A549 (cell line): ENCODE results near the gene ERN1. TPM values are rescaled to one million over a fixed set of nuclear protein-coding genes. Genes with fewer than 3 reads are reported as not detected.
A peak's percentile ranks its signal among the peaks of the same experiment; 100 is the strongest.

ENCODE experiments used
- ATAC-seq, 2 experiments: fragments of 200-7000 bp in 1 of 2; fragments of >200 bp in 1 of 2; cut with Nextera tagmentation in 1 of 2; cut with Tn5 transposase in 1 of 2; 3 replicates each; pipeline versions ENCODE4 v1.8.0 to v1.9.1; 2018 to 2020; ENCODE audit warnings: mild to moderate bottlenecking in 1 of 2, moderate library complexity in 1 of 2
- CTCF ChIA-PET: fragments of 300-600 bp; sonication (Branson Sonifier 250); formaldehyde crosslinking; extraction: SDS; loops from one replicate; lab custom pipeline; 2021; ENCODE audit warnings: antibody characterized with exemption, inconsistent platforms; lab: Yijun Ruan, JAX
- POLR2A ChIA-PET: fragments of 350-600 bp; formaldehyde crosslinking; extraction: SDS; loops from one replicate; lab custom pipeline; 2021; ENCODE audit warnings: antibody characterized with exemption, inconsistent platforms; lab: Yijun Ruan, JAX
- DNase-seq, 2 experiments: peaks; one replicate each; pipeline versions ENCODE4 v3.0.0 to v3.0.0-alpha.2; 2011 to 2016; ENCODE audit warnings: low read depth in 1 of 2, low spot score in 1 of 2
- FAIRE-seq: peaks from 2 replicates; lab custom pipeline; 2011; peaks lifted over from hg19 to GRCh38; lab: Jason Lieb, UNC
- H3K27ac ChIP-seq, 2 experiments: fragments of >200 bp; sonication (Bioruptor Twin); formaldehyde crosslinking; 3 replicates each; pipeline ENCODE4 v1.5.1; 2016 to 2017
- H3K4me1 ChIP-seq: fragments of >200 bp; sonication (Bioruptor Twin); formaldehyde crosslinking; 3 replicates; pipeline ENCODE4 v1.6.1; 2016
- H3K4me2 ChIP-seq: fragments of >200 bp; sonication (Bioruptor Twin); formaldehyde crosslinking; 3 replicates; pipeline ENCODE4 v1.6.1; 2016
- H3K4me3 ChIP-seq: fragments of >200 bp; sonication (Bioruptor Twin); formaldehyde crosslinking; 3 replicates; pipeline ENCODE4 v1.5.1; 2016
- H3K9me3 ChIP-seq: fragments of >200 bp; sonication (Bioruptor Twin); formaldehyde crosslinking; 3 replicates; pipeline ENCODE4 v1.6.1; 2016
- CBX8 ChIP-seq: fragments of 200-600 bp; sonication (generic); IDR thresholded peaks from 2 replicates; pipeline ENCODE4 v1.6.1; 2016
- CHD2 ChIP-seq: fragments of 150-350 bp; IDR thresholded peaks from 2 replicates; pipeline ENCODE4 v1.6.1; 2014; ENCODE audit warnings: low read length; ENCODE audit not compliant: partially characterized antibody
- EHF ChIP-seq: fragments of 250-450 bp; sonication (Bioruptor Pico); IDR thresholded peaks from 2 replicates; pipeline ENCODE4 v1.5.0; 2020; ENCODE audit warnings: mild to moderate bottlenecking
- EHMT2 ChIP-seq: fragments of 200-600 bp; sonication (generic); IDR thresholded peaks from 2 replicates; pipeline ENCODE4 v1.6.1; 2016; ENCODE audit warnings: antibody characterized with exemption, low read depth, mild to moderate bottlenecking, moderate library complexity
- ESRRA ChIP-seq: fragments of 150-350 bp; IDR thresholded peaks from 2 replicates; pipeline ENCODE4 v1.6.1; 2014; ENCODE audit warnings: mild to moderate bottlenecking, low read length, borderline replicate concordance
- FOSB ChIP-seq: fragments of 250-450 bp; sonication (Bioruptor Pico); IDR thresholded peaks from 2 replicates; pipeline ENCODE4 v1.5.0; 2020; ENCODE audit warnings: mild to moderate bottlenecking, moderate library complexity
- GATA3 ChIP-seq: IDR thresholded peaks from 2 replicates; pipeline ENCODE4 v1.6.1; 2012; ENCODE audit warnings: borderline replicate concordance
- HDAC2 ChIP-seq: fragments of 200-600 bp; sonication (generic); IDR thresholded peaks from 2 replicates; pipeline ENCODE4 v1.6.1; 2016
- HEYL ChIP-seq: fragments of 250-450 bp; sonication (Bioruptor Pico); IDR thresholded peaks from 2 replicates; pipeline ENCODE4 v1.8.0; 2021; ENCODE audit warnings: mild to moderate bottlenecking, moderate library complexity
- HOXB13 ChIP-seq: fragments of 250-450 bp; sonication (Bioruptor Pico); IDR thresholded peaks from 2 replicates; pipeline ENCODE4 v1.5.0; 2020; ENCODE audit warnings: low read depth, mild to moderate bottlenecking, moderate library complexity
- HOXB5 ChIP-seq: fragments of 250-450 bp; sonication (Bioruptor Pico); IDR thresholded peaks from 2 replicates; pipeline ENCODE4 v1.5.0; 2020; ENCODE audit warnings: mild to moderate bottlenecking, moderate library complexity
- JUN ChIP-seq, 2 experiments: fragments of >200 bp; sonication (Bioruptor Twin); formaldehyde crosslinking; IDR thresholded peaks; 2 replicates in 1 of 2; 3 replicates in 1 of 2; pipeline ENCODE4 v1.6.1; 2016 to 2017
- MYC ChIP-seq: IDR thresholded peaks from 2 replicates; pipeline ENCODE4 v1.6.1; 2012; ENCODE audit warnings: mild to moderate bottlenecking, inconsistent platforms, low read length, improper control_type of control experiment, borderline replicate concordance
- PHF8 ChIP-seq: fragments of 200-600 bp; sonication (generic); IDR thresholded peaks from 2 replicates; pipeline ENCODE4 v1.6.1; 2016; ENCODE audit warnings: low read depth, mild to moderate bottlenecking, antibody characterized with exemption, moderate library complexity, borderline replicate concordance
- POLR2A ChIP-seq: IDR thresholded peaks from 2 replicates; pipeline ENCODE4 v1.6.1; 2012; ENCODE audit warnings: mild to moderate bottlenecking, low read length
- RAD21 ChIP-seq, 2 experiments: fragments of >200 bp in 1 of 2; sonication (Bioruptor Twin) in 1 of 2; formaldehyde crosslinking in 1 of 2; IDR thresholded peaks in 1 of 2; conservative IDR thresholded peaks in 1 of 2; 2 replicates in 1 of 2; 3 replicates in 1 of 2; pipeline ENCODE4 v1.6.1; 2012 to 2018; ENCODE audit warnings: inconsistent platforms in 1 of 2
- RARB ChIP-seq: fragments of 250-450 bp; sonication (Bioruptor Pico); IDR thresholded peaks from 2 replicates; pipeline ENCODE4 v1.8.0; 2021; ENCODE audit warnings: mild to moderate bottlenecking, moderate library complexity
- RCOR1 ChIP-seq: fragments of 150-350 bp; IDR thresholded peaks from 2 replicates; pipeline ENCODE4 v1.6.1; 2014; ENCODE audit warnings: antibody characterized with exemption, low read length, low read depth
- TFCP2L1 ChIP-seq: fragments of 250-450 bp; sonication (Bioruptor Pico); IDR thresholded peaks from 2 replicates; pipeline ENCODE4 v1.5.0; 2021; ENCODE audit warnings: mild to moderate bottlenecking
- TP53 ChIP-seq: fragments of 250-450 bp; sonication (Bioruptor Pico); IDR thresholded peaks from 2 replicates; pipeline ENCODE4 v1.5.0; 2021; ENCODE audit warnings: mild to moderate bottlenecking, moderate library complexity
- WGBS: methylation state at CpG from one replicate; pipeline ENCODE4 v1.1.6; 2017; ENCODE audit errors: missing lambda C conversion rate; 5-methylcytosine and 5-hydroxymethylcytosine counted together
- polyA plus RNA-seq, 4 experiments: library from polyadenylated mRNA; depleted of rRNA in 3 of 4; stranded (reverse); fragments of >200 nt; fragmentation: RNase III in 1 of 4; extraction: RNeasy Plus Mini Kit Qiagen cat#74134 plus additional on column Dnase treatment in 1 of 4; gene quantifications; 2 replicates in 3 of 4; 3 replicates in 1 of 4; pipeline ENCODE4 v1.2.3, GENCODE V29; 2011 to 2017
- TF ChIP-seq, protein P1 (sequence below): IDR thresholded peaks from 2 replicates; pipeline ENCODE4 v1.6.1; 2012
- TF ChIP-seq, protein P2 (sequence below): fragments of 150-350 bp; IDR thresholded peaks from 2 replicates; pipeline ENCODE4 v1.6.1; 2014; ENCODE audit warnings: low read depth, mild to moderate bottlenecking, low read length

The ERN1 gene
- polyA plus RNA-seq, 2 of the 4 experiments (the other 2 are of a cell fraction) = 4.1 to 19.8 TPM

DNA sequence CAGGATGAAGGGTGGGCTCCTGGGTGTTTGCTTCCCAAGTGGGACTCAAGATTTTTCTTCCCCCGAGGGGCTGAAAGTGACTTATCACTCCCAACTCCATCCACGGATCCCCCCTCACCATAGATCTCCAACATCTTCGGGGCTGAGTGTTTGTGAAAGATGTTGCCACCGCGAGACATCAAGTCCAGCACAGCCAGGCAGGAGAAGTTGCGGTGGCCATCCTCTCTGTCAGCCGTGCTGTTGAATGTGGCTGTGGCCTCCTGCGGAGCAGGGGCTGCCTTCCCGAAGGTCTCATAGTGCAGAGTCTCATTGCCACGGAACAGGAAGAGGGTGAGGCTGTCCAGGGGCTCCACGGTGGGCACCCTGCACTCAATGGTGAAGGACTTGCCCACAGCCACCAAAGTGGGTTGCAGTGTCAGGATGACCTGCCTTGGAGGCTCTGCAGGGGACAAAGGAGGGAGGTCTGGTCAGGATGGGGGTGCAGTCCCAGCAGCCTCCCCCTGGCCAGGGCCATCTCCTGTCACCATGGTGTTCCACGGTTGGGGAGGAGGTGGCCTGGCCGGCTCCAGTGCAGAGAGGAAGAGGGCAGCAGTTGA lies 126.3 kb downstream of the ERN1 start:
- Histone ChIP-seq H3K4me1 (peaks cover 25% of the 10 kb centered on the region), H3K27ac (no peak overlapping the region), H3K4me2 (no peak overlapping the region), H3K9me3 (no peaks in the 10 kb centered on the region), H3K4me3 (no peak overlapping the region)
- TF ChIP-seq FOSB (CRISPR knock-in tag) (no peak), TFCP2L1 (CRISPR knock-in tag) (no peak), JUN (IDR thresholded peaks at IDR 0.05) (no peak), GATA3 (no peak), ESRRA (no peak), PHF8 (no peak), HEYL (CRISPR knock-in tag) (no peak)
- TF ChIP-seq, protein P1, sequence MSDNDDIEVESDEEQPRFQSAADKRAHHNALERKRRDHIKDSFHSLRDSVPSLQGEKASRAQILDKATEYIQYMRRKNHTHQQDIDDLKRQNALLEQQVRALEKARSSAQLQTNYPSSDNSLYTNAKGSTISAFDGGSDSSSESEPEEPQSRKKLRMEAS = no peak
- POLR2A ChIA-PET = no interaction called here
- CTCF ChIA-PET = interaction anchor here (0.6 to 1.0 kb wide), 2 partner anchors 9 to 13 kb away, joined by 3 to 4 read pairs; no protein-coding TSS in a partner anchor
- 57% methylated on average over 11 of the region's 13 CpGs for WGBS
- DNase-seq (no peak), ATAC-seq (no peak), FAIRE-seq (no peak)

DNA sequence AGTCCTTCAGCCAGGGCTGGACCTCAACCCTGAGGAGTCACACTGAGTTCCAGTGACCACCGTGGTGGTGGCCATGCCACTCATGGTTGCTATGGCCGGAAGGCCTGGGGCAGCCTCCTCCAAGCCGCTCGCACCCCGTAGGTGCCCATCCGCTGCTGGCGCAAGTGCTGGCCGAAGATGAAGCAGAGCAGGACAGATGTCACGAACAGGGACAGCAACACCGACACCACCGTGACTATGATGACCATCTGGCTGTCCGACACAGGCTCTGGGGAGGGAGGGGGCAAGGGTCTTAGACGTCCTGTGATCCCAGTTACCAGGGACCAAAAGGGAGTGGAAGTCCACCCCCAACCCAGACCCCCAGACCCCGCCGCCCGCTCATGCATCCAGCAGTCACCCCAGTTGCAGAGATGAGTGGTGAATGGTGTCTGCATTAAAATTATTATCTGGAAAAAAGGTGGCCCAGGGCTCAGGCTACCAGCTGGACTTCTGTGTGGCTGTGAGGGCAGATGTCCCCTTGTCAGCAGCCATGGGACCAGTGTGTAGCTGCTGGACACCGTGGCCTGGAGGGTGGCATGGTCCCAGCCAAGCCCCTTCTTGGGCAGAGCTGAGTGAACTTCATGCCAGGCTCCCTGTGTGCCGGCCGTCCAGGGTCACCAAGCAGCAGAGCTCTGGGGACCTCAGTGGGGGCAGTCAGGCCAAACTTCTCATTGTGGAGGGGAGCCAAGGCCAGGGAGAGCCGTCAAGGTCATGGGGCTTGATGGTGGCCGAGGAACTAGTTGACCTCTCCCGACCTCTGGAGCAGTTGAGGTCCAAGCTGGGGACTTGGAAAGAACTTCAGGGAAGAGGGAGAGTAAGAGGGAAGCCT lies 127.1 kb downstream of the ERN1 start:
- no peak overlapping the region for H3K4me3 ChIP-seq
- TF ChIP-seq CBX8 (no peak), POLR2A (0 out of 2 replicates have a peak, but pooled peaks have one; percentile 7), EHF (CRISPR knock-in tag) (no peak), EHMT2 (no peak), RCOR1 (no peak)
- H3K27ac ChIP-seq = no peak overlapping the region
- FAIRE-seq (no peak), DNase-seq (no peak), ATAC-seq (no peak)
- no peak overlapping the region for H3K4me2 ChIP-seq
- POLR2A ChIA-PET = no interaction called here
- 74% methylated on average over 22 of the region's 22 CpGs for WGBS
- CTCF ChIA-PET = interaction anchor here (0.6 to 4.4 kb wide), 11 partner anchors 8 to 524 kb away, joined by 3 to 24 read pairs (median 4); partner anchors contain the start of gene GH1
- peaks cover 26% of the 10 kb centered on the region for H3K4me1 ChIP-seq
- no peaks in the 10 kb centered on the region for H3K9me3 ChIP-seq

DNA sequence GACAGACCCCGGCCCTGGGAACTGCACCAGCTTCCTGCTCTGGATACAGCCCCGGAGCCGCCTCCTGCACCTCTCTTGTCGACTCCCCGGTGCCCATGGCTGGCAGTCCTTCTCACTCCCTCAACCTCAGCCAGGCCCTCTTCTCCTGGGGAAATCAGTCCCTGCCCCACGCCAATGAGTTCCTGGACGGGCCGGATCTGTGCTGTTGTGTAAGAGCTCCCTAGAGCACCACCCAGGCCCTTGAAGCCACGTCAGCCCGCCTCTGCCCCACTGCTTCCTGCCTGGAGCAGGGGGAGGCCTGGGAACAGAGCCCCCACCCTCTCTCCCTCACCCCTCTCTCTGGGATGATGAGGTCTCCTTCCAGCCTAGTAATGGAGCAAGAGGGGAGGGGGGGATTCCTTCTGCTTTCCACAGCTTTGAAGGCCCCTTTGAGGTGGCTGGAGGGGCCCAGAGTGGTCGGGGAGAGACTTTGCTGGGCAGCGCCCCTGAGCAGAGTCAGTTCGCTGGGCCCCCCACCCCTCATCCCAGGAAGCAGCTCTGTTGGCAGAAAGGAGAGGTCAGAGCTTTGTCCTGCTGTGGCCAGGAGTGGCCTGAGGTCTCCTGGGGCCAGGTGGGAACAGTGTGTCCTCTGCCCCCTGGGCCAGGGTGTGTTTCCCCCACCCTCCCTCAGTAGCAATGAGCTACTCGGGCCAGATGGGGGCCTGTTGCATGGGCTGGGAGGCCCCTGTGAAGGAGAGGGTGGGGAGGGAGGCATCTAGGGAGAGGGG lies 128.0 kb downstream of the ERN1 start:
- POLR2A ChIA-PET = interaction anchor here (0.8 kb wide), 1 partner anchor 143 kb away, joined by 3 read pairs; no protein-coding TSS in a partner anchor

More for the DNA sequence above, 128.0 kb downstream of the ERN1 start:
- no peak for FAIRE-seq
- Histone ChIP-seq H3K27ac (no peak overlapping the region), H3K4me2 (no peak overlapping the region), H3K4me3 (no peak overlapping the region), H3K9me3 (no peaks in the 10 kb centered on the region), H3K4me1 (peaks cover 29% of the 10 kb centered on the region)
- WGBS = 91% methylated on average over 13 of the region's 14 CpGs
- CTCF ChIA-PET = interaction anchor here (1.0 to 4.4 kb wide), 9 partner anchors 11 to 523 kb away, joined by 3 to 24 read pairs (median 4); partner anchors contain the start of gene GH1
- DNase-seq = no peak
- no peak for ATAC-seq
- no peak for TF ChIP-seq HOXB5 (CRISPR knock-in tag)
- TF ChIP-seq RARB (CRISPR knock-in tag) = no peak
- no peak for TF ChIP-seq HDAC2
- TF ChIP-seq, protein P2, sequence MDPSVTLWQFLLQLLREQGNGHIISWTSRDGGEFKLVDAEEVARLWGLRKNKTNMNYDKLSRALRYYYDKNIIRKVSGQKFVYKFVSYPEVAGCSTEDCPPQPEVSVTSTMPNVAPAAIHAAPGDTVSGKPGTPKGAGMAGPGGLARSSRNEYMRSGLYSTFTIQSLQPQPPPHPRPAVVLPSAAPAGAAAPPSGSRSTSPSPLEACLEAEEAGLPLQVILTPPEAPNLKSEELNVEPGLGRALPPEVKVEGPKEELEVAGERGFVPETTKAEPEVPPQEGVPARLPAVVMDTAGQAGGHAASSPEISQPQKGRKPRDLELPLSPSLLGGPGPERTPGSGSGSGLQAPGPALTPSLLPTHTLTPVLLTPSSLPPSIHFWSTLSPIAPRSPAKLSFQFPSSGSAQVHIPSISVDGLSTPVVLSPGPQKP = no peak
- TF ChIP-seq TP53 (CRISPR knock-in tag) = no peak
- no peak for TF ChIP-seq HOXB13 (CRISPR knock-in tag)
- TF ChIP-seq RCOR1 = no peak
- no peak for TF ChIP-seq RAD21 (conservative IDR thresholded peaks at IDR 0.05 in 1 of 2, IDR thresholded peaks at IDR 0.05 in 1 of 2)
- no peak for TF ChIP-seq CHD2
- TF ChIP-seq MYC = no peak
